GM20431 (cell line): ENCODE data around the gene KRTAP2-2.
"Not testable (repeated sequence)": the region's sequence is repeated elsewhere in the genome, so short reads cannot be mapped to it uniquely, and the experiment has no call there.

Experiments
- in situ Hi-C: fragments of 300-500 bp; cut with MseI, MboI; formaldehyde crosslinking; loops from one replicate; pipeline ENCODE4 v1.15.0; 2020; ENCODE audit warnings: low sequenced_read_pairs; ENCODE audit not compliant: unreplicated experiment

Gene KRTAP2-2, protein sequence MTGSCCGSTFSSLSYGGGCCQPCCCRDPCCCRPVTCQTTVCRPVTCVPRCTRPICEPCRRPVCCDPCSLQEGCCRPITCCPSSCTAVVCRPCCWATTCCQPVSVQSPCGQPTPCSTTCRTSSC

DNA sequence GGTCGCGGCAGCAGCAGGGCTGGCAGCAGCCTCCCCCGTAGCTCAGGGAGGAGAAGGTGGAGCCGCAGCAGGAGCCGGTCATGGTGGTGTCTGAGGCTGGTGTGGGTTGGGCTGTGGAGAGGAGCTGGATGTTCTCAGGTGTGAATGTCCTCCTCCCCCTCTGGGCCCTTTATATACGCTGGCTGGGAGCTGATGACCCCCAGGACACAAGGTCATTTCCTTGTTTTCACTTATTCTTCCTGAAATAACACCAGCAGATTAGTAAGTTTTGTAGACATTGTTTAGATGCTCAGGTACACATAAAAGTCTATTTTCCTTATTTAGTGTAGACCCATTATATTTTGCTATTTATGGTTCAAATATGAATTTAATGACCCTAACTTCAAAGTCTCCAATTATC lies at the start of gene KRTAP2-2:
Gene KRTAP2-2 (minus strand): TSS at position 101 of the 400 bp plus-strand sequence. CDS start 19 bp downstream, at position 82.
- in situ Hi-C loops = not testable (repeated sequence)

DNA sequence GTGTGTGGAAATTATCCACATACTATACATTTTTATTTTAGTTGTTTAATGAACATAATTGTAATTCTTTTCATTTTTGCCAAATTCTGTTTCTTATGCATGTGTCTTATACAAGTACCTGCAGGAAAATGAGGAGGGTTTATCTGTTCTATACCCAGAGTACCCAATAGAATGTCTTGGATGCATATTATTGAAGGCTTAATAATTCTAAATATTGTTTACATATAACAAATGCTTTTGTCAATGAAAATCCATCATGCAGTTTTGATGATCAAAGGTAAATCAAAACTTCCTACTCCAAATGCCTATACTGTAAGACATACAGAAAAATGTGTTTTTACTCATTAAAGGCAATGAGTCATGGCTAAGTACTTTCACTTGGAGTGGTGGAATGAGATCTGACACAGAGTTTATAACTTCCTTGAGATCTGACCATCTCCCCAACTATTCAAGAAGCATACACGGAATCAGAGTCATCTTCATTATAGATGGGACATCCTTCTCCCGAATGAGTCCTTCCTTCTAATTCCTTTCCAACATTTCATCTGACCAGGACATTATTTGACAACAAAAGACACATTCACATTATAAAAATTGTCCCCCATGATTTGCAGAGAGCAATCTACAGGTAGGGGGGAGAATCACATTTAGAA lies 49.5 kb upstream of the KRTAP2-2 start:
- in situ Hi-C loops = not testable (repeated sequence)

DNA sequence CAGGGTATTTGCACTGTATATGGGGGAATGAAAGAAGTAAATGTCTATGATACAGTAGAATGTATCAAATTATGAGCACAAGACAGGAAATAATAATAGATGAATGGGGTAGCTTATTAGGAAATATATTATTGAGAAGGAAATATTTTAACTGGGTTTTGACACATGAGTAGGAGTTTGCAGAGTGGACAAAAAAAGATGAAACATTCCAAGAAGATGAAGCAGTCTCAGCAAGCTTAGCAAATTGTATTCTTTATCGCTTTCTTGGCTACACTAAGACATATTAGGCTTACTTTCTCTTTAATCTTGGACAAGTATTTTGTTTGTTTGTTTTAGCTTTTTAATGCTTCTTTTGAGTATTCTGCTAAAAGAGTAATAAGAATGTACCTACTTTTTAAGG lies 48.9 kb upstream of the KRTAP2-2 start:
- in situ Hi-C loops = no loop called here

DNA sequence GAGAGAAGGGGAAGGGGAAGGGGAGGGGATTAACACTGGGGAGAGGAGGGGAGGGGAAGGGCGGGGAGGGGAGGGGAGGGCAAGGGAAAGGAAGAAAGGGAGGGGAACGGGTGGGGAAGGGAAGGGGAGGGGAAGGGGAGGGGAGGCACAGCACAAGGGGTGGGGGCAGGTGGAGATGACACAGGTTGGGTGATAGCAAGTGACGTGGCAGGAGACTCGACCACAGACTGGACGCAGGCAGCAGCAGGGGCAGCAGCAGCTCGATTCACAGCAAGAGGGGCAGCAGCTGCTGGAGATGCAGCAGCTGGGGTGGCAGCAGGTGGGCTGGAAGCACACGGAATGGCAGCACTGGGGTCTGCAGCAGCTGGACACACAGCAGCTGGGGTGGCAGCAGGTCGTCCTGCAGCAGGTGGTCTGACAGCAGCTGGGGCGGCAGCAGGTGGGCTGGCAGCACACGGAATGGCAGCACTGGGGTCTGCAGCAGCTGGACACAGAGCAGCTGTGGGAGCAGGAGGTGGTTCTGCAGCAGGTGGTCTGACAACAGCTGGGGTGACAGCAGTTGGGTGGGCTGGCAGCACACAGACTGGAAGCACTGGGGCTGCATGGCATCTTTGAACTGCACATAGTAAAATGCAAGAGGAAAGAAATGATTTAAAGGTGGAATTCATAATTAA lies 46.7 kb upstream of the KRTAP2-2 start, which contains the start of gene KRTAP4-16:
Gene KRTAP4-16 (minus strand): TSS at position 624 of the 674 bp plus-strand sequence. CDS start 0 bp downstream, at position 624.
- in situ Hi-C loops = no loop called here

DNA sequence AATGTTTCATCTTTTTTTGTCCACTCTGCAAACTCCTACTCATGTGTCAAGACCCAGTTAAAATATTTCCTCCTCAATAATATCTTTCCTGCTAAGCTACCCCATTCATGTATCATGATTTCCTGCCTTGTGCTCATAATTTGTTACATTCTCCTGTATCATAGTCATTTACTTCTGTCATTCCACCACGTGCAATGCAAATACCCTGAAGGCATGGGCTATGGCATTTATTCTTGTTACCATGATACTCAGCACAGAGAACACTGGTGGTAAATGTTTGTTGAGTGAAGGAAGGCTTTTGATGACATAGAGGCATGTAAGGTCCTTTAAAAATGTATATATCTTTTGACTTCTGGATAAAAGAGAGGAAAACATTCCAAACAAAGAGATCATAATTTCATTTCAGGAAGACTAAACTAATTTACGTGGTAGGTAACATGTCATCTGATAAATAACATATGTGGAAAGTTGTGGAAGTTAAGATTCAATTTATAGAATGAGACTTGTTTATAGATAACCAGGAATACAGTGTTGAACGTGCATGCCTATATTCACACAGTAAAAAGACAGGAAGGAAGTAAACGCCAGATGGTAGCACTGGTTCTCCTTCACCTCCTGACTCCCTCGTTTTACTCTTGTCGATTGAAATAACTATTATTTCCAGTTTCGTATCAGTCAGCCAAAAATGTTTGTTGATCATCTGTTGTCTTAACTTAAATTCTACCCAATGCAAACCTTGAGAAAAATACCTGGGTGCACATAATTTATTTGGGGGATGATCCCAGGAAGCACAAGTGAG lies 44.9 kb upstream of the KRTAP2-2 start:
- in situ Hi-C loops = not testable (repeated sequence)

DNA sequence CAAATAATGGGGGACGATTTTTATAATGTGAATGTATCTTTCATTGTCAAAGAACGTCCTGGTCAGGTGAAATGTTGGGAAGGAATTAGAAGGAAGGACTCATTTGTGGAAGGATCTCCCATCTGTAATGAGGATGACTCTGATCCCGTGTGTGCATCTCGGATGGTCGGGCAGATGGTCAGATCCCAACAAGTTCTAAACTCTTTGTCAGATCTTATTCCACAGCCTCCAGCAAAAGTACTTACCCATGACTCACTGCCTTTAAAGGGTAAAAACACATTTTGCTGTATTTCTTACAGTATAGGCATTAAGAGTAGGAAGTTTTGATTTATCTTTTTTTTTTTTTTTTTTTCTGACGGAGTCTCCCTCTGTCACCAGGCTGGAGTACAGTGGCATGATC lies 43.5 kb upstream of the KRTAP2-2 start:
- in situ Hi-C loops = no loop called here

DNA sequence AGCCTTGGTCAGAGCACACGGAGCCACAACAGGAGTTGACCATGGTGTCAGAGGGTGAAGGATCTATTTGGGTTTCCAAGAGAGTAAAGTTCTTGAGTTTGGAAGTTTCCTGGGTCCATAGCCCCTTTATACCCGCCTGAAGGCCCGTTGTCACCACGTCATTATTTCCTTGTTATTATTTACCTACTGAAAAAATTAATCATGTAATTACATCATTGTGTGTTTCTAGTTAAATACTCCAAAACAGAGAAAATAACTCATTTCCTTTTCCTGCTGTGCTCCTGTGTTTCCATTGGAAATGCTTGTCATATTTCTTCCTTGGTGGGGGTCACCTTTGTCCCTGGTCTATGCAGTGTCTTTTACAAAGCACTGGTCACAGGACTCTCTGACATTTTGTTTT lies 43.0 kb upstream of the KRTAP2-2 start, which contains the start of gene KRTAP4-8:
Gene KRTAP4-8 (minus strand): TSS at position 101 of the 400 bp plus-strand sequence. CDS start 58 bp downstream, at position 43.
- in situ Hi-C loops = no loop called here

DNA sequence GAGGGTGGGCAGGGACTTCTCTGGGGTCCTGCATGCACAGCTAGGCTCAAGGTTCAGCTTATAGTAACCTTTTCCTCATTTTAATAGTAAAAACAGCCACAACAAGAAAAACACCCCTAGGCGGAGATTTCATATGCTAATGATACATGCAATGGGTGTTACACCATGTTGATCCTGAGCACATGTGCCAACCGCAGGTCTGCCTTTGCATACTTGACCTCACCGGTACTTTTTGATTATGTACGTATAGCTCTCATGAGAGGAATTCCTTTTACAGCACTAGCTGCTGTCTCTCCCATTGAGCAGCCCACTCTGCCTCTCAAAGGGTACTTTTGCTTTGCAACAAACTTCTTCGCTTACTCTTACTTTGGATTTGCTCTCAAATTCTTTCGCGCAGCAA lies 41.0 kb upstream of the KRTAP2-2 start:
- in situ Hi-C loops = no loop called here

DNA sequence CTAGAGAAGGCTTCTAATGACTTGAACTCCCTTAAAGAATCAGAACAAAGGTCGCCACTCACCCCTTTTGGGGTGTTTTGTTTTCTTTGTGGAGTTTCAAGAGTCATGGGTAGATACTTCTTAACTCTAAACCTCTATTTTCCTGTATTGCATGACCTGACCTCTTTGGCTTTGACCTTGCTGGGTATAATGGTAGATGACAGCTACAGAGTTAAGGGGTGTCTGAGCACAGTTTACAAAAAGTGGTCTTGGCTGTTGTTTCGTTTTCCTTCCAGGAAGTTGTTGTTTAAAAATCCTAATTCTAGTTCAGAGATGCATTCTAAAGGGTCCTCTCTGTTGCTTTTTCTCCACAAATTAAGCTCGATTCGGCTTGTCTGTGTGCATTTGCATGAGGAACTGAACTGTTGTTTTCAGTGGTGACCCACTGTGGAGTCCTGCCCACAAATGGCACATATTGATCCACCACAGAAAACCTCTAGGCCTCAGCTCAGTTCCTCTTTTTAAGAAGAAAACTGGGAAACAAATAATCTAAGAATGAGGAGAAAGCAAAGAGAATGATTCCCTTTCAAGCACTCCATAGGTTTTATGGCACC lies 33.8 kb upstream of the KRTAP2-2 start:
- in situ Hi-C loops = not testable (repeated sequence)

DNA sequence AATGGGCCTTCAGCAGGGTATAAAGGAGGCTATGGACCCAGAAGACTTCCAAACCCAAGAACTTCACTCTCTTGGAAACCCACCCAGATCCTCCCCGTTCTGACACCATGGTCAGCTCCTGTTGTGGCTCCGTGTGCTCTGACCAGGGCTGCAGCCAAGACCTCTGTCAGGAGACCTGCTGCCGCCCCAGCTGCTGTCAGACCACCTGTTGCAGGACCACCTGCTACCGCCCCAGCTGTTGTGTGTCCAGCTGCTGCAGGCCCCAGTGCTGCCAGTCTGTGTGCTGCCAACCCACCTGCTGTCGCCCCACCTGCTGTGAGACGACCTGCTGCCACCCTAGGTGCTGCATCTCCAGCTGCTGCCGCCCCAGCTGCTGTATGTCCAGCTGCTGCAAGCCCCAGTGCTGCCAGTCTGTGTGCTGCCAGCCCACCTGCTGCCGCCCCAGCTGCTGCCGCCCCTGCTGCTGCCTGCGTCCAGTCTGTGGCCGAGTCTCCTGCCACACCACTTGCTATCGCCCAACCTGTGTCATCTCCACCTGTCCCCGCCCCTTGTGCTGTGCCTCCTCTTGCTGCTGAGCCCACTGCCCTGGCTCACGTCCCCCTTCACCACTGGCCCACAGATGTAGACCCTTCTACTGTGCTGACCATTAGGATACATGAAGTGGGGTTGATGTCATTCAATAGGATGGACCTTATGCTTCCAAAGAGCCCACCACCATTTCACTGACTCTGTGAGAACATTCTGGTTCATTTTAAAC lies 29.2 kb upstream of the KRTAP2-2 start, which contains the start of gene KRTAP4-7:
Gene KRTAP4-7 (plus strand): TSS at position 51 of the 757 bp plus-strand sequence. CDS start 57 bp downstream, at position 108.
- in situ Hi-C loops = not testable (repeated sequence)

DNA sequence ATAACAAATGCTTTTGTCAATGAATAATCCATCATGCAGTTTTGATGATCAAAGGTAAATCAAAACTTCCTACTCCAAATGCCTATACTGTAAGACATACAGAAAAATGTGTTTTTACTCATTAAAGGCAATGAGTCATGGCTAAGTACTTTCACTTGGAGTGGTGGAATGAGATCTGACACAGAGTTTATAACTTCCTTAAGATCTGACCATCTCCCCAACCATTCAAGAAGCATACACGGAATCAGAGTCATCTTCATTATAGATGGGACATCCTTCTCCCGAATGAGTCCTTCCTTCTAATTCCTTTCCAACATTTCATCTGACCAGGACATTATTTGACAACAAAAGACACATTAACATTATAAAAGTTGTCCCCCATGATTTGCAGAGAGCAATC lies 28.4 kb upstream of the KRTAP2-2 start:
- in situ Hi-C loops = not testable (repeated sequence)

DNA sequence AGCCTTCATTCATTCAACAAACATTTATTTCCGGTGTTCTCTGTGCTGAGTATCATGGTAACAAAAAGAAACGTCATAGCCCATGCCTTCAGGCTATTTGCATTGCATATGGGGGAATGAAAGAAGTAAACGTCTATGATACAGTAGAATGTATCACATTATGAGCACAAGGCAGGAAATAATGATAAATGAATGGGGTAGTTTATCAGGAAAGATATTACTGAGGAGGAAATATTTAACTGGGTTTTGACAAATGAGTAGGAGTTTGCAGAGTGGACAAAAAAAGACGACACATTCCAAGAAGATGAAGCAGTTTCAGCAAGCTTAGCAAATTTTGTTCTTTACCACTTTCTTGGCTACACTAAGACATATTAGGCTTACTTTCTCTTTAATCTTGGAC lies 27.6 kb upstream of the KRTAP2-2 start:
- in situ Hi-C loops = no loop called here

DNA sequence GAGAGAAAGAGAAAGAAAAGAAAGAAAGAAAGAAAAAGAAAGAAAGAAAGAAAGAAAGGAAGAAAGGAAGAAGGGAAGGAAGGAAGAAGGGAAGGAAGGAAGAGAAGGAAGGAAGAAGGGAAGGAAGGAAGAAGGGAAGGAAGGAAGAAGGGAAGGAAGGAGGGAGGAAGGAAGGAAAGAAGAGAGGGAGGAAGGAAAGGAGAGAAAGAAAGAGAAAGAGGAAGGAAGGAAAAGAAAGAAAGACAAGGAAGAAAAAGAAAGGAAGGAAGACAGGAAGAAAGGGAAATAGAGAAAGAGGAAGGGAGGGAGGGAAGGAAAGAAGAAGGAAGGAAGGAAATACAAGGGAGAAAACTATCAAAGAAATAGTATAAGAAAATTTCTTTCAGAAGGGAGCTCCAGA lies 21.8 kb upstream of the KRTAP2-2 start:
- in situ Hi-C loops = no loop called here

DNA sequence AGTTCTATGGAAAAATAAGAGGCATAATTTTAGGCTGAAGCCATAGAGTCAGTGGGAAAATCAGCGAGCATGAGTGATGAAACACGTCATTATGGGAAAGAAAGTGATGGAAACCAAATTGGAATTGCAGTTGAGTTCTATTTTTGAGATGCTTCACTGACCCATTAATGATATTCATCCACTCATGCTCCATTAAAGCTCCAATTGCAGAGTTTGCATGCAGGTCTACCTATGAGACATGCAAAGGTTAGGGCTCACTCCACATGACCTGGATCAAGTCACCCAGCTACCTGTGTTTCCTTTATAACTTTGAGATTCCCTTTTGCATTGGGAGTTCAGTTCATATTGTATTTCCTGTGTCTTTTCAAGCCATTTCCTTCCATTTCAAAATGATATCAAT lies 18.6 kb upstream of the KRTAP2-2 start:
- in situ Hi-C loops = no loop called here

DNA sequence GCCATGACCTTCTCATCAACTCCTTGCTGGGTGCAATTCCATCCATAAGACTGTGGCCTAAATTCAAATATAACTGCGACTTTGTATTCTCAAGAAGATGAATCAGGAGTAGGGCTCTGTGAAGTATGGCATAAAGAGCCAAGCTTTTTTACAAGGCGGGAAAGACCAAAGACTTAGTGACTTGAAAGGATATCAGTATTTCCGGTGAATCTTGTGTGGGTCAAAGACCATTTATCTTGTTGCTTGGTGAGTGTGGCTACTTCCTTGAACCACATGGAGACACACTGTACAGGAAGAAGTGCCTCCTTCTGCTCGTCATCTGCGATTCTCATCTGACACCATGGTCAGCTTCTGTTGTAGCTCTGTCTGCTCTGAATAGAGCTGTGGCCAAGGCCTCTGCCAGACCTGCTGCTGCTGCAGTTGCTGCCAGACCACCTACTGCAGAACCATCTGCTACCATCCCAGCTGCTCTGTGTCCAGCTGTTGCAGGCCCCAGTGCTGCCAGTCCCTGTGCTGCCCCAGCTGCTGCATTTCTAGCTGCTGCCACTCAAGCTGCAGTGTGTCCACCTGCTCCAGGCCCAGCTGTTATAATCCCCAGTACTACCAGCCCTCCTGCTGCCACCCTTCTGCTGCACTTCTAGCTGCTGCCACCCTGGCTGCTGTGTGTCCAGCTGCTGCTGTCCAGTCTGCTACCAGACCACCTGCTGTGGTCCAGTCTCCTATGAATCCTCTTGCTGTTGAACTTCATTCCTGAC lies 16.8 kb upstream of the KRTAP2-2 start:
- in situ Hi-C loops = no loop called here

DNA sequence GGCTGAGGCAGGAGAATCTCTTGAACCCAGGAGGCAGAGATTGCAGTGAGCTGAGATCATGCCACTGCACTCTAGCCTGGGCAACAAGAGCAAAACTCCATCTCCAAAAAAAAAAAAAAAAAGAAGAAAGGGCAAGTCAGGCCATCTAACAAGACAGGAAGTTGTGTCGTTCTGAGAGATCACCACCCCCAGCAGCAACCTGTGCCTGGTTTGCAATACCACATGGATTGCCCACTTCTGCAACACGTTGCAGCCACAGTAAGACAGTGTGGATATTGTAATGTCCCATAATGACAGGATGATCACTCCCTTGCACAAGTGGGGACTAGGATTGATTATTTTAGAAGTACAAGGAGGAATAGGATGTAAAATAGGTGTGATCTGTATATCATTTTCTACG lies 14.0 kb upstream of the KRTAP2-2 start:
- in situ Hi-C loops = no loop called here

DNA sequence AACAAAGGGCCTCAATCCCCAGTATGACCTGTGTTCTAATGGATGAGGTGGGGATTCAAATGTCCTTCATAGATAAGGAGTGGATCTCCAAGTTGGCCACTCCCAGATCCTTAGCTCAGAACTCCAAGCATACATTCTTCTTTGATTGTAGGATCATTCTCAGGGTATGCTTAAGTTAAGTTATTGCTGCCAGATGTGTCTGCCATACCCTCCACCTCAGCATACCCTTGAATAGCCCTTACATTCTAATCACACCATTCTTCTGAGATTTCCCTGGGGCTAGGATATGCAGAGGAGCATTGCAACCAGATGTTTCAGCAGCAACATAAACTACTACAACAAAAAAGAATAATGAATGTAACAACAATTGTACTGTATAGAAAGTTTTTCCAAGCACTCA lies 12.3 kb upstream of the KRTAP2-2 start:
- in situ Hi-C loops = no loop called here

DNA sequence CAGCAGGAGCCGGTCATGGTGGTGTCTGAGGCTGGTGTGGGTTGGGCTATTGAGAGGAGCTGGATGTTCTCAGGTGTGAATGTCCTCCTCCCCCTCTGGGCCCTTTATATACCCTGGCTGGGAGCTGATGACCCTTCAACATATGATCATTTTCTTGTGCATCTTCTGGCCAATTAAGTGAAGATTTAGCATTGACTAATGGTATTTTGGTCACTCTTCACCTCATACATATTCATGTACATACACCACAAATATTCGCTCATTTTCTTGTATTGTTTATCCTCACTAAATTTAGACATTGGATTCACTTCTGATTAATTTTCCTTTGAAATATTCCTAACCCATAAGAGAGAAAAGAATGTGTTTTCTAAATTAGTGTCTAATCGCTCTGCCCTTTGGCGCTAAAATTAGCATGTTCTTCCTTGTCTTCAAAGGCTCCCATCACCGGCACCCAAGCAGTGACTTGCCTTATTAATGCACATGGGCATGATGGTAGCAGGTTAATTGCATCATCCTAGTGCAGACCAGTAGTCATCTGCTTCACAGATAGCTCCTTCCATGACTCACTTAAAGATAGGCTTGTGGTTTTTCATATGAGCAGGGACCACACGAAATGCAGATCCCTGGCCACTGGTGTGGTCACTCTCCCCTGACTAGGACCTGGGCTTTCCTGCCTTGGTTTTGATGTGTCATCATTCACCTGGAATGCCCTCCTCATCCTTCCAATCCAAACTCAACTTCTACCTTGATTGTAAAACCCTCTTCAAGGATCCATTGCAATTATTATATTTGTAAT lies 11.0 kb upstream of the KRTAP2-2 start, which contains the start of gene KRTAP2-4:
Gene KRTAP2-4 (minus strand): TSS at position 51 of the 796 bp plus-strand sequence. CDS start 34 bp downstream, at position 17.
- in situ Hi-C loops = no loop called here
